GM12892 (cell line): ENCODE measurements around the gene TINAGL1.

Experiments
- POLR2A ChIP-seq: IDR thresholded peaks from 2 replicates; pipeline ENCODE4 v1.6.1; 2011; ENCODE audit warnings: low read depth, low read length, control low read depth
- POLR2AphosphoS5 ChIP-seq: IDR thresholded peaks from 2 replicates; pipeline ENCODE4 v1.6.1; 2011; ENCODE audit warnings: low read depth, low read length, control low read depth

GRCh38 chr1:31569596-31570173 is 6.6 kb upstream of the TINAGL1 start:
- TF ChIP-seq POLR2A (no peak), POLR2AphosphoS5 (no peak)
